AG09309 (cell line): ENCODE measurements around the gene ELFN1.

ENCODE experiments used
- DNase-seq: peaks from one replicate; pipeline ENCODE4 v3.0.0-alpha.2; 2010; ENCODE audit warnings: low read depth
- H3K4me3 ChIP-seq: 2 replicates; pipeline ENCODE4 v1.5.1; 2011; ENCODE audit warnings: mild to moderate bottlenecking, low read depth, low read length, moderate library complexity; ENCODE audit not compliant: control insufficient read depth
- CTCF ChIP-seq: IDR thresholded peaks from 2 replicates; pipeline ENCODE4 v1.5.1; 2011; ENCODE audit warnings: mild to moderate bottlenecking, low read depth, low read length, inconsistent platforms; ENCODE audit not compliant: insufficient read depth, control insufficient read depth; ENCODE audit errors: missing control alignments

Gene ELFN1

DNA sequence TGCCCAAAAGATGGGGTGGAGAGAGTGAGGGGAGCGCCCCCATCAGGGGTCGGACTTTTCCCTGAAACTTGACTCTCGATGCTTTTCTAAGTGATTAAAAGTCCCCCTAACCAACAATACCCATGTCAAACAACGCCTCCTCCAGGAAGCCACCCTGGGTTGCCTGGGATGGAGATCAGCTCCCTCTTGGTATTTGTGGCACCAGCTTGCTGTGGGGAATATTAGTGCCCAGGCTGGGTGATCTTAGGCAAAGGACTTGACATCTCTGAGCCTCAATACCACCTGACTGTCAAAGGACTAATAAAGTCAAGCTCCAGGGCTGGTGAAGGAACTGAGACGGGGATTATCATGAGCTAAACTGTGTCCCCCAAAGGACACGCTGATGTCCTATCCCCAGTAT, 18.2 kb upstream of the ELFN1 start:
- no peak for TF ChIP-seq CTCF
- no peak overlapping the region for H3K4me3 ChIP-seq
- DNase-seq: no peak

- TF ChIP-seq CTCF: no peak
- no peak overlapping the region for H3K4me3 ChIP-seq
- DNase-seq: no peak
These were observed 16.6 kb upstream of the ELFN1 start for GRCh38 chr7:1653500-1653899.

GRCh38 chr7:1654111-1654510, 16.0 kb upstream of the ELFN1 start:
- TF ChIP-seq CTCF: no peak
- no peak for DNase-seq
- H3K4me3 ChIP-seq: no peak overlapping the region

- no peak for DNase-seq
- TF ChIP-seq CTCF: no peak
- H3K4me3 ChIP-seq: no peak overlapping the region
These were observed 15.2 kb upstream of the ELFN1 start for GRCh38 chr7:1654738-1655475.

DNA sequence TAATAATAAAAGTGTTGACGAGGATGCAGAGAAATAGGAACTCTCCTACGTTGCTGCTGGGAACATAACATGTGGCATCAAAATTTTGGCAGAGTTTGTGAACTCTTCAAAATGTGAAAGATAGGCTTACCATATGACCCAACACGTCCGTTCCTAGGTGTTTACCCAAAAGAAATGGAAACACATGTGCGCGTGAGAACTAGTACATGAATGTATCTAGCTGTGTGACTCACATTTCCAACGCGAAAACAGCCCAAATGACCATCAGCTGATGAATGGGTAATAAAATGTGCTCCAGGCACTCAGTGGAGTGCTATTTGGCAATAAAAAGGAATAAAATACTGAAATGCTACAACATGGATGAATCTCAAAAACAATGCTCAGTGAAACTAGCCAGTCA, 10.4 kb upstream of the ELFN1 start:
- no peak overlapping the region for H3K4me3 ChIP-seq
- no peak for TF ChIP-seq CTCF
- peak; percentile 95 for DNase-seq

DNA sequence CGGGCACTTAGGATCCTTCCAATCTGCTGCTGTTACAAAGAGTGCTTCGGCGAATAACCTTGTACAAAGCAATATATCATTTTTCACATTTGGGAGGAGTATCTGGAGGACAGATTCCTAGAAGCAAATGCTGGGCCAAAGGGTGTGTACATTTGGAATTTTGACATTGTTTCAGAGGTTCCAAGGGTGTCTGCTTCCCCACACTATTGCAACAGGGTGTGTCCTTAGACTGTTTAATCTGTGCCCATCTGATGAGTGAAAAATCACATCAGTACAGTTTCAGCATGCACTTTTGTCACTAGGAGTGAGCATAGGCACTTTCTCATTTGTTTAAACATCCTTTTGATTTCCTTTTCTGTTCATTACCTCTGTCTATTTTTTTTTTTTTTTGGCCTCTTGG, 8.6 kb upstream of the ELFN1 start:
- no peak for TF ChIP-seq CTCF
- H3K4me3 ChIP-seq: no peak overlapping the region
- no peak for DNase-seq

- H3K4me3 ChIP-seq: no peak overlapping the region
- TF ChIP-seq CTCF: no peak
- no peak for DNase-seq
These were observed 8.0 kb upstream of the ELFN1 start for GRCh38 chr7:1662101-1662500.
